ENCODE measurements around the gene A1BG. TPM values are rescaled to one million over a fixed set of nuclear protein-coding genes. Genes with fewer than 3 reads are reported as not detected.

The A1BG gene
- total RNA-seq, 2 donors from 2014 or later = 12.6 to 16.4 TPM

DNA sequence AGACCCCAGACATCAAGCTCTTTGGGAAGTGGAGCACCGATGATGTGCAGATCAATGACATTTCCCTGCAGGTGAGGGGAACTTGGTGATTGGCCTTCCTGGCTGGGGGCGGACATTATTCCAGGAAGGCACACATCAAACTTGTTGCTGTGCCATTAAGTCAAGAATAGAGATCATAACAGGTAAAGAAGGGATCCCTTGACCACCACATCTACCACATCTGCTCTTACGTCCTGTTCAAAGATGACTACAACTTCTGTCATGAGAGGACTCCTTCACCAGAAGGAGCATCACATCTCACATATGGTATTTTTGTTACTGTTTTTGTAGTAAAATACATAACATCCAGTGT is 34.9 kb upstream of the A1BG start:
- WGBS, 2 experiments (ENCODE audit: insufficient coverage in 1 of 2, insufficient read length in 1 of 2) = 80 to 87% methylated on average over 1 to 3 of the region's 3 CpGs
- DNase-seq = no peak
- Mint-ChIP-seq H3K4me1 (peaks cover 18% of the 10 kb centered on the region), H3K36me3 (ENCODE audit: low read depth) (peaks cover 36% of the 10 kb centered on the region), H3K27ac (peak overlapping the region; percentile 97), H3K4me3 (peak overlapping the region; percentile 96), H3K9me3 (no peaks in the 10 kb centered on the region), H3K27me3 (ENCODE audit: insufficient read depth) (no peaks in the 10 kb centered on the region)
- Histone ChIP-seq H3K27me3 (ENCODE audit: control insufficient read depth, insufficient read depth, low read length, poor library complexity, severe bottlenecking) (no peaks in the 10 kb centered on the region), H3K9ac (ENCODE audit: extremely low read depth, low read length, poor library complexity, severe bottlenecking) (peak overlapping the region; percentile 91), H3K36me3 (ENCODE audit: control insufficient read depth, insufficient read depth, low read length) (peaks cover 48% of the 10 kb centered on the region), H3K4me1 (ENCODE audit: control insufficient read depth, insufficient read depth, low read length) (peaks cover 13% of the 10 kb centered on the region), H3K4me3 (ENCODE audit: low read length) (peak overlapping the region; percentile 99), H3K9me3 (ENCODE audit: control insufficient read depth, low read length) (no peaks in the 10 kb centered on the region), H3K27ac (ENCODE audit: low read depth, low read length) (no peak overlapping the region)
- TF ChIP-seq, protein P1, sequence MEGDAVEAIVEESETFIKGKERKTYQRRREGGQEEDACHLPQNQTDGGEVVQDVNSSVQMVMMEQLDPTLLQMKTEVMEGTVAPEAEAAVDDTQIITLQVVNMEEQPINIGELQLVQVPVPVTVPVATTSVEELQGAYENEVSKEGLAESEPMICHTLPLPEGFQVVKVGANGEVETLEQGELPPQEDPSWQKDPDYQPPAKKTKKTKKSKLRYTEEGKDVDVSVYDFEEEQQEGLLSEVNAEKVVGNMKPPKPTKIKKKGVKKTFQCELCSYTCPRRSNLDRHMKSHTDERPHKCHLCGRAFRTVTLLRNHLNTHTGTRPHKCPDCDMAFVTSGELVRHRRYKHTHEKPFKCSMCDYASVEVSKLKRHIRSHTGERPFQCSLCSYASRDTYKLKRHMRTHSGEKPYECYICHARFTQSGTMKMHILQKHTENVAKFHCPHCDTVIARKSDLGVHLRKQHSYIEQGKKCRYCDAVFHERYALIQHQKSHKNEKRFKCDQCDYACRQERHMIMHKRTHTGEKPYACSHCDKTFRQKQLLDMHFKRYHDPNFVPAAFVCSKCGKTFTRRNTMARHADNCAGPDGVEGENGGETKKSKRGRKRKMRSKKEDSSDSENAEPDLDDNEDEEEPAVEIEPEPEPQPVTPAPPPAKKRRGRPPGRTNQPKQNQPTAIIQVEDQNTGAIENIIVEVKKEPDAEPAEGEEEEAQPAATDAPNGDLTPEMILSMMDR (conservative IDR thresholded peaks at IDR 0.05) = no peak

- H3K4me1 Mint-ChIP-seq = peaks cover 18% of the 10 kb centered on the region
- peaks cover 42% of the 10 kb centered on the region for H3K36me3 ChIP-seq (ENCODE audit: control insufficient read depth, insufficient read depth, low read length)
- peak overlapping the region; percentile 96 for H3K4me3 Mint-ChIP-seq
- H3K4me3 ChIP-seq (ENCODE audit: low read length) = peak overlapping the region; percentile 99
- no peaks in the 10 kb centered on the region for H3K9me3 ChIP-seq (ENCODE audit: control insufficient read depth, low read length)
- peak overlapping the region; percentile 91 for H3K9ac ChIP-seq (ENCODE audit: extremely low read depth, low read length, poor library complexity, severe bottlenecking)
- H3K36me3 Mint-ChIP-seq (ENCODE audit: low read depth) = peaks cover 31% of the 10 kb centered on the region
- H3K9me3 Mint-ChIP-seq = no peaks in the 10 kb centered on the region
- peak; percentile 58 for DNase-seq
- peak overlapping the region; percentile 97 for H3K27ac Mint-ChIP-seq
- H3K27me3 ChIP-seq (ENCODE audit: control insufficient read depth, insufficient read depth, low read length, poor library complexity, severe bottlenecking) = no peaks in the 10 kb centered on the region
- H3K27ac ChIP-seq (ENCODE audit: low read depth, low read length) = peak overlapping the region; percentile 8
- TF ChIP-seq, protein P1 (conservative IDR thresholded peaks at IDR 0.05) = no peak
- peaks cover 13% of the 10 kb centered on the region for H3K4me1 ChIP-seq (ENCODE audit: control insufficient read depth, insufficient read depth, low read length)
- 9 to 10% methylated on average over 21 to 39 of the region's 39 CpGs for WGBS, 2 experiments (ENCODE audit: insufficient coverage in 1 of 2, insufficient read length in 1 of 2)
- H3K27me3 Mint-ChIP-seq (ENCODE audit: insufficient read depth) = no peaks in the 10 kb centered on the region
Observed at GRCh38 chr19:58387338-58388174, 34.3 kb upstream of the A1BG start.

DNA sequence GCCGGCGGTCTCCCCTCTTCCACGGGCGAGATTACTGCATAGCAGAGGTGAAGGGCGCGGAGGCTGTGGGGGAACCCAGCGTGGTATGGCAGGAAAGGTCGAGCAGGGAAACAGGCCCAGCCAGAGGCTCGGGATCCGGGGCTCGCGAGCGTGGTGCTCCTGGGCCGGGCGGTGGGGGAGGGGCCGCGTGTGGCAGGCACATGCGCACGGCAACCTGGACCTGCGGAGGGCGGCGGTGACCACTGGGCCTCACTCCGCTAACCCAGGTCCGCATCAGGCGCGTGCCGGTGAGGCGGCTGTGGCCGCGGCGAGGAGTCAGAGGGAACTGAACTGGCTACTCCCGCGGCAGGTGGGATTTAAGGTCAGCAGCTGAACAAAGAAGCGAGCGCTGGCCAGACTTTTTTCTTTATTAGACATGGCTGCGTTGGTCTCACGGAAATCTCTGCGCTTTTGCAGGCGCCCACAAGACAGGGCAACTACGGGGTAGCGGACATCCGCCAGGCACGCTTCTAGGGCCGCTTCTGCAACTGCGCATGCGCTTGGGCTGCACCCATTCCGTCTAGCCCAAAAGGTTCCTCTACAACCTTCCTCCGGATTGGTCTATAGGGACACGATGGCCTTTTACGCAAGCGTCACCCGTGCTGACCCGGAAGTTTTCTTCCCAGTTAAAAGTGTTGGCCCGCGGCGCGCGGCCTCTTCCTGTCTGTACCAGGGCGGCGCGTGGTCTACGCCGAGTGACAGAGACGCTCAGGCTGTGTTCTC is 33.5 kb upstream of the A1BG start, which contains the start of gene RPS5:
RPS5 (plus strand) TSS at position 694 of the 762 bp plus-strand sequence. CDS start 869 bp downstream, outside the sequence.
- Mint-ChIP-seq H3K9me3 (no peaks in the 10 kb centered on the region), H3K4me1 (peaks cover 18% of the 10 kb centered on the region), H3K27ac (peak within 1 kb of the TSS; percentile 97), H3K36me3 (ENCODE audit: low read depth) (peaks cover 27% of the 10 kb centered on the region), H3K4me3 (peak within 1 kb of the TSS; percentile 96), H3K27me3 (ENCODE audit: insufficient read depth) (no peaks in the 10 kb centered on the region)
- H3K27me3 ChIP-seq (ENCODE audit: control insufficient read depth, insufficient read depth, low read length, poor library complexity, severe bottlenecking) = no peaks in the 10 kb centered on the region
- H3K9me3 ChIP-seq (ENCODE audit: control insufficient read depth, low read length) = no peaks in the 10 kb centered on the region
- H3K4me1 ChIP-seq (ENCODE audit: control insufficient read depth, insufficient read depth, low read length) = peaks cover 13% of the 10 kb centered on the region
- DNase-seq = peak; percentile 97
- H3K4me3 ChIP-seq (ENCODE audit: low read length) = peak within 1 kb of the TSS; percentile 99
- TF ChIP-seq, protein P1 (conservative IDR thresholded peaks at IDR 0.05) = no peak
- 0 to 1% methylated on average over 37 to 64 of the region's 64 CpGs for WGBS, 2 experiments (ENCODE audit: insufficient coverage in 1 of 2, insufficient read length in 1 of 2)
- H3K9ac ChIP-seq (ENCODE audit: extremely low read depth, low read length, poor library complexity, severe bottlenecking) = peak within 1 kb of the TSS; percentile 91
- H3K27ac ChIP-seq (ENCODE audit: low read depth, low read length) = peak within 1 kb of the TSS; percentile 98
- H3K36me3 ChIP-seq (ENCODE audit: control insufficient read depth, insufficient read depth, low read length) = peaks cover 36% of the 10 kb centered on the region

Data from endodermal cell (in vitro differentiated cells).